GM21528 (cell line): ENCODE results near the gene CFHR2.
A peak's percentile ranks its signal among the peaks of the same experiment; 100 is the strongest.
"Not testable (repeated sequence)": the region's sequence is repeated elsewhere in the genome, so short reads cannot be mapped to it uniquely, and the experiment has no call there.

Experiments
- ATAC-seq: cut with Tn5 transposase; IDR thresholded peaks from one replicate; pipeline ENCODE4 v1.9.1; 2021; ENCODE audit warnings: mild to moderate bottlenecking, moderate library complexity; ENCODE audit not compliant: unreplicated experiment, low FRiP score

CFHR2 gene

GRCh38 chr1:196943568-196943967 lies at the start of gene CFHR2:
TSS of gene CFHR2 (plus strand) at chr1:196943738. CDS start at chr1:196943881, 143 bp downstream.
- not testable (repeated sequence) for ATAC-seq

- no peak for ATAC-seq
These were observed 47.2 kb upstream of the CFHR2 start for GRCh38 chr1:196896355-196896754.

- ATAC-seq: no peak
These were observed 46.2 kb upstream of the CFHR2 start for GRCh38 chr1:196897158-196897828.

GRCh38 chr1:196902344-196902743 lies 41.2 kb upstream of the CFHR2 start:
- ATAC-seq: no peak

GRCh38 chr1:196910215-196910614 lies 33.3 kb upstream of the CFHR2 start:
- ATAC-seq: no peak

GRCh38 chr1:196912283-196912682 lies 31.3 kb upstream of the CFHR2 start:
- ATAC-seq: not testable (repeated sequence)

- not testable (repeated sequence) for ATAC-seq
These were observed 16.7 kb upstream of the CFHR2 start for GRCh38 chr1:196926839-196927238.

- ATAC-seq: not testable (repeated sequence)
These were observed 10.7 kb upstream of the CFHR2 start for GRCh38 chr1:196932853-196933252.

GRCh38 chr1:196933531-196934189 lies 9.9 kb upstream of the CFHR2 start:
- no peak for ATAC-seq

- ATAC-seq: not testable (repeated sequence)
These were observed 2.1 kb upstream of the CFHR2 start for GRCh38 chr1:196941474-196941873.

- ATAC-seq: peak; percentile 84
These were observed 8.3 kb downstream of the CFHR2 start for GRCh38 chr1:196951711-196952394.

- ATAC-seq: no peak
These were observed 11.2 kb downstream of the CFHR2 start for GRCh38 chr1:196954778-196955177.

- ATAC-seq: no peak
These were observed 12.4 kb downstream of the CFHR2 start for GRCh38 chr1:196955926-196956325.

- no peak for ATAC-seq
These were observed 17.3 kb downstream of the CFHR2 start for GRCh38 chr1:196960854-196961253.

GRCh38 chr1:196970182-196970581 lies 26.6 kb downstream of the CFHR2 start:
- ATAC-seq: no peak

- no peak for ATAC-seq
These were observed 32.7 kb downstream of the CFHR2 start for GRCh38 chr1:196976278-196976677.

GRCh38 chr1:196977278-196977677 lies 33.7 kb downstream of the CFHR2 start, which contains the start of gene CFHR5:
TSS of gene CFHR5 (plus strand) at chr1:196977556. CDS start at chr1:196977665, 109 bp downstream.
- ATAC-seq: no peak

GRCh38 chr1:196980859-196981258 lies 37.3 kb downstream of the CFHR2 start:
- ATAC-seq: no peak

GRCh38 chr1:196982247-196982646 lies 38.7 kb downstream of the CFHR2 start:
- not testable (repeated sequence) for ATAC-seq

GRCh38 chr1:196991919-196992651 lies 48.5 kb downstream of the CFHR2 start:
- not testable (repeated sequence) for ATAC-seq

- ATAC-seq: no peak
These were observed 50.4 kb downstream of the CFHR2 start for GRCh38 chr1:196993916-196994315.
